SIG-M5 treated with dmso at 0.1 percent for 504 hours (cell line): ENCODE measurements around the gene SMKR1.
"Not testable (repeated sequence)": the region's sequence is repeated elsewhere in the genome, so short reads cannot be mapped to it uniquely, and the experiment has no call there.

Experiments
- DNase-seq: peaks from one replicate; lab custom pipeline; 2025; ENCODE audit not compliant: unreplicated experiment; lab: John Stamatoyannopoulos, UW

Gene SMKR1

GRCh38 chr7:129501760-129502707 lies at the start of gene SMKR1:
Gene SMKR1 (plus strand): TSS chr7:129502531. CDS start chr7:129502825, 294 bp downstream.
- DNase-seq, result peak; percentile 35

- no peak for DNase-seq
Observed at GRCh38 chr7:129452589-129453231, 49.6 kb upstream of the SMKR1 start.

- DNase-seq, result no peak
Observed at GRCh38 chr7:129453510-129454248, 48.7 kb upstream of the SMKR1 start.

GRCh38 chr7:129454249-129454551 lies 48.1 kb upstream of the SMKR1 start:
- DNase-seq, result no peak

- no peak for DNase-seq
Observed at GRCh38 chr7:129456421-129456820, 45.9 kb upstream of the SMKR1 start.

GRCh38 chr7:129457101-129457500 lies 45.2 kb upstream of the SMKR1 start:
- no peak for DNase-seq

- DNase-seq, result no peak
Observed at GRCh38 chr7:129458171-129458570, 44.2 kb upstream of the SMKR1 start.

GRCh38 chr7:129461809-129462208 lies 40.5 kb upstream of the SMKR1 start:
- DNase-seq, result no peak

GRCh38 chr7:129462420-129462819 lies 39.9 kb upstream of the SMKR1 start:
- peak; percentile 32 for DNase-seq

- no peak for DNase-seq
Observed at GRCh38 chr7:129464194-129464593, 38.1 kb upstream of the SMKR1 start.

GRCh38 chr7:129465080-129465479 lies 37.3 kb upstream of the SMKR1 start:
- DNase-seq, result no peak

- no peak for DNase-seq
Observed at GRCh38 chr7:129466796-129467195, 35.5 kb upstream of the SMKR1 start.

- DNase-seq, result no peak
Observed at GRCh38 chr7:129468087-129468486, 34.2 kb upstream of the SMKR1 start.

GRCh38 chr7:129468547-129468946 lies 33.8 kb upstream of the SMKR1 start:
- no peak for DNase-seq

GRCh38 chr7:129469930-129470329 lies 32.4 kb upstream of the SMKR1 start:
- DNase-seq, result no peak

GRCh38 chr7:129470411-129470810 lies 31.9 kb upstream of the SMKR1 start:
- no peak for DNase-seq

- DNase-seq, result no peak
Observed at GRCh38 chr7:129471402-129471827, 30.9 kb upstream of the SMKR1 start.

- not testable (repeated sequence) for DNase-seq
Observed at GRCh38 chr7:129475931-129476330, 26.4 kb upstream of the SMKR1 start.

- not testable (repeated sequence) for DNase-seq
Observed at GRCh38 chr7:129476398-129476797, 25.9 kb upstream of the SMKR1 start.

- DNase-seq, result no peak
Observed at GRCh38 chr7:129479831-129480230, 22.5 kb upstream of the SMKR1 start.

- DNase-seq, result no peak
Observed at GRCh38 chr7:129480674-129481363, 21.5 kb upstream of the SMKR1 start.
